HG03060 (cell line): Measurements from ENCODE around the gene PPM1L.

ENCODE experiments used
- ATAC-seq: cut with Tn5 transposase; IDR thresholded peaks from one replicate; pipeline ENCODE4 v1.9.1; 2021; ENCODE audit warnings: low read depth, moderate number of reproducible peaks; ENCODE audit not compliant: unreplicated experiment

PPM1L gene

GRCh38 chr3:160841455-160841854 is 85.4 kb downstream of the PPM1L start:
- ATAC-seq, result no peak

DNA sequence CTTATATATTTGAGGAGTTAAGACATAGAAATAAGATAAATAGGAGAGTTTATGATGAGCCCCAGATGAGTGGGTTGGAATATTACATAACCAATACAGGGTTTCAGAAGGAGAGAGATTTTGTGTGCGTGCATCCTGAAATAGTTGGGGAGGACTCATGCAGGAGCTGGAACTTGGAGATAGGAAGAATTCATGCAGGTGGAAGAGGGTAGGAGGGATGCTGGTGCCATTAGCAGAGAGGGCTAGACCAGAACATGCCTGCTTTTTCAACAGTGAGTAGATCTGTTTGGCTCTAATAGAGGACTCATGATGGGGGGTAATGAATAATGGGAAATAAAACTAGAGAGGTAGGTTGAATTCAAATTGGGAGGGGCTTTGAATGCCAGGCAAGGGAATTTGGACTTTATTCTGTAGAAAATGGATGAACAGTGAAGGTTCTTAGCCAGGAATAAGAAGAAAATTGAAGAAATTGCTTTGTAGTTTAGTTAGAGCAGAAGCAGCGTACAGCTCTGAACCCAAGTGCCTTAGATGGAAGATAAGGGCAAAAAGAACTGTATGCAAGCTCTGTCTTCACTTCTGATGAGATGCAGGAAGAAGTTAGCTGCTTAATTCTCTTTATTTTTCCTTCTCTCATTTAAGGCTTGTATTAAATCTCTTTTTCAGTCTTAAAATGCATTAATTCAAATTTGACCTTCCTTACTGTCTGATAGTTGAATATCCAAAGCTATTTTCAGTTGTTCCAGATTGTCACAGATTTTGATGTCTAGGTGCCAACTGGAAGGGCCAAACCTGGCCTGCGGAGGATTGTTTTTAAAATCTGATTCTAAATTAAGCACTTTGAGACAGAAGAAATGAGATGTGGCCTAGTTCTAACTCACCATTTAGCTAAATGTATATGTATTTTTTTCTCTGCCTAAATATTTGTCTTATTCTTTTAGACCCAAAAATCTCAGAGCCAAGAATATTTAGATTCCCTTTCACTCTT is 86.3 kb downstream of the PPM1L start:
- no peak for ATAC-seq

DNA sequence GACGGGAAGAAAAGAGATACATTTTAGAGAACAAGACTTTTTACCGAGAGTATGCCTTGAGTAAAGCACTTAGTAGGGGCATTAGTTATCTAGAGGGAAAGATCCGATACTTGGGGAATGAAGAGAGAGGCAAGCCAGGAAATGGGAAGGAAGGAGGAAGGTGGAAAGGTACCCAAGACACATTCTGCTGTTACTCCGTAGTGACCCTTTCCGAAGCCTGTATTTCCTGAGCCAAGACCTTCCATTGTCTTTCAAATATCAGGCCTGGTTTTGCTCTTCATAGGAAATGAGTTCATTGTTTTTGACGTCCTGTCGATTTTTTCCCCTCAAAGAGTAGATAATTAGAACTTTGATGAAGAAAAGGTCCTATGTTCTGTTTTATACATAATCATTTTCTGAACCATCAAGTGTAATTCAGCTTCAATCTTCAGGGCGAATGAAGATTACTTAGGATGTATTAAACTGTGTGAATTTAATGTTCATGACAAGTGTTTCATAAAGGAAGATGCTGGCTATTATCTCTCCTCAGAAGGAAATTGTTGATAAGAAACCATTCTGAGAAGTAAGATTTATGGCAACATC is 95.7 kb downstream of the PPM1L start:
- ATAC-seq, result no peak

- ATAC-seq, result no peak
Observed at GRCh38 chr3:160852856-160853255, 96.8 kb downstream of the PPM1L start.

DNA sequence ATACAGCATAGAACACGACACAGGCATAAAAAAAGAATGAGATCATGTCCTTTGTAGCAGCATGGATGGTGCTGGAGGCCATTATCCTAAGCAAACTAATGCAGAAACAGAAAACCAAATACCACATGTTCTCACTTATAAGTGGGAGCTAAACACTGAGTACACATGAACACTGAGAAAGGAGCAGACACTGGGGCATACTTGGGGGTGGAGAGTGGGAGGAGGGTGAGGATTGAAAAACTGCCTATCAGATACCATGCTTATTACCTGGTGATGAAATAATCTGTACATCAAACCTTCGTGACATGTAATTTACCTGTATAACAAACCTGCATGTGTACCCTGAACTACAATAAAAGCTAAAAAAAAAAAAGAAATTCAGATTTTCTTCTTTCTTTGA is 100.4 kb downstream of the PPM1L start:
- ATAC-seq, result no peak

GRCh38 chr3:160857476-160858119 is 101.6 kb downstream of the PPM1L start:
- no peak for ATAC-seq

DNA sequence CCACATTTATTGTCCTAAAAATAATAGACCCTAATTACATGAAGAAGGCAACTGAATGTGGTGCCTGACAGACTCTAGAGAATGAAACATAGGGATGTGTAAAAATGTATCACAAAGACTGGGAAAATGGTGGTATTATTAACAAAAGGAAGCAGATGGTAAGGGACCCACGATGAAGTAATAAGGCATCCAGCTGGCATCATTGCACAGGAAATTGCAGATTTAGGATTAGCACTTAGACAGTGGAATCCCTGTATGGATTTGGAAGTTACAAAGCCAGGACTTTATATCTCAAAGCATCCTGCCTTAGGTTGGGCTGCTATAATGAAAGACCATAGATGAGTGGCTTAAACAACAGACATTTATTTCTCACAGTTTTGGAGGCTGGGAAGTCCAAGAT is 104.3 kb downstream of the PPM1L start:
- ATAC-seq, result no peak

GRCh38 chr3:160869825-160870224 is 113.8 kb downstream of the PPM1L start:
- no peak for ATAC-seq

GRCh38 chr3:160870327-160870726 is 114.3 kb downstream of the PPM1L start:
- no peak for ATAC-seq

DNA sequence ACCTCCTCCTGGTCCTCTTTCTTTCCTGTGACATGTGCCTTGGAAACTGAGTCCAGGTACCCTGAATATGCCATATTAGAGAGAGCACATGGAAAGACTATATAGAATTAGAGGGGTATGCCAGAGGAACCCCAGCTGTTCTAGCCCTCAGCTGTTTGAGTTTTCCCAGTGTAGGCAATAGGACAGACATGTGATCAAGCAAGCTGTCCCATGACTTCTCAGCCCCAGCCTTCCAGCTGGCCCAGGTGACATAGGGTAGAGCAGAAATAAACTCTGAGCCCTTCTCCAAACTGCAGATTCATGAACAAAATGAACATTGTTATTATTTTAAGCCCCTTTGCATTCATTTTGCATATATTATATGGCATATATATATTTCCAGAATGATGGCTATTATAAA is 118.7 kb downstream of the PPM1L start:
- no peak for ATAC-seq

DNA sequence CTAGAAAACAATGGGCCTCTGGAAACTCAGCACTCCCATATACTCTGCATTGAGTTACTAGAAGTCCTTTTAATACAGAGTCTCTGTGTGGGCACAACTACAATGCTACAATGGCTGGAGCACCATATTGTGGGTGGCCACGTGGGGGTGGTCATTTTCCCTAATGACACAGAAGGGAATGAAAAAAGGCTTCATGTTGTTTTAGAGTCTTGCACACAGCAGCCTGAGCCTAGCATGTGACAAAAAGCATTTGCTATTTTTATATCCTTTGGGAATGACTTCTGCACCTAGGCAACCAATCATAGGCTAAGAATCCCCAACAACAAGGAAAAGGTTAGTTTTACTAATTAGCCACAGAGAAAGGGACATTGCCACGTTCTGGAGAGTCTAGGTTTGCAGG is 120.6 kb downstream of the PPM1L start:
- no peak for ATAC-seq

DNA sequence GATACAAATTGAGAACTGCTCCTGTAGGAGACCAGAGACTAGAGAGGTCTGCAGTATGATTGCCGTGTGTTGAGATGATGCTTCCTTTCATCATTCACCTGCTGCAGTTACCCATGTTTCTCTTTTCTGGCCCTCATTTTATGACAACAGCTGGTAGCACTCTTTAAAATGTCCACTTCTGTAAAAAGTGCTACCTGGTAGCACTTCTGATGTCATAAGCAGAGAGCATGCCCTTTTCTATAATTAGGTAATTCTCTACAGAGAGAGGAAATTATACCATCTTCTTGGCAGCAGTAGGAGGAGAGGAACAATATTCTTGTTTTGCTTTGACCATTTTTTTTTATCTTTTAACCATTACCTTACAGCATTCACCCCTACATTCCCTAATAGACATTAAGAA is 123.8 kb downstream of the PPM1L start:
- ATAC-seq, result no peak

GRCh38 chr3:160883373-160883772 is 127.3 kb downstream of the PPM1L start:
- no peak for ATAC-seq

GRCh38 chr3:160885791-160886286 is 129.8 kb downstream of the PPM1L start:
- no peak for ATAC-seq

DNA sequence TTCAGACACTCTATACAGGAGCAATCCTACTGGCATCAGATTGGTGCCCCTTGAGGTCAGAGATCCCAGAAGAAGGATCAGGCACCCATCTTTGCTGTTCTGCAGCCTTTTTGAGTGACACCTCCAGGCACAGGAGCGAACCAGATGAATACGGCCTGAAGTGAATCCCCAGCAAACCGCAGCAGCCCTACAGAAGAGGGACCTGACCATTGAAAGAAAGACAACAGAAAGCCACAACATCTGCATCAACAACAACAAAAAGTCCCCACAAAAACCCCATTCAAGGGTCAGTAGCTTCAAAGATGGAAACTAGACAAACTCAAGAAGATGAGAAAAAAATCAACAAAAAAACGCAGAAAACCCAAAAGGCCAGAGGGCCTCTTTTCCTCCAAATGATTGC is 130.4 kb downstream of the PPM1L start:
- peak; percentile 47 for ATAC-seq

DNA sequence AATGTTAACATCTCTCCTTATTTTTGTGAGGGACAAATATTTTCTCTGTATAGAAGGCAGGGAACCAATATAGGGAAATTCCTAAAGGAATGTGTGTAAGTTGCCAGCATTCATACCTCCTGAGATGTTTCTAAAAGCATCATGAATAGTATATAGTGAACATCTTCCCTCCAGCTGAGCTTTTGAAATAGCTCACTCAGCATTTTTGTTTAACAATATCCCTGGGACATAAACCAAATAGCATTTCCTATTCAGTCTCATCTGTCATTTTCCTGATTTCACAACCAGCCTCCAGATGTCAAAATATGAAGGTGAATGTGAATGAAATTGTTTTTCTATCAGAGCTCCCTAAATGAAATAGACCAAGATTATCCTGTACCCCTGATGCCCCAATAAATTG is 137.2 kb downstream of the PPM1L start:
- no peak for ATAC-seq

GRCh38 chr3:160904691-160905090 is 148.7 kb downstream of the PPM1L start:
- no peak for ATAC-seq

DNA sequence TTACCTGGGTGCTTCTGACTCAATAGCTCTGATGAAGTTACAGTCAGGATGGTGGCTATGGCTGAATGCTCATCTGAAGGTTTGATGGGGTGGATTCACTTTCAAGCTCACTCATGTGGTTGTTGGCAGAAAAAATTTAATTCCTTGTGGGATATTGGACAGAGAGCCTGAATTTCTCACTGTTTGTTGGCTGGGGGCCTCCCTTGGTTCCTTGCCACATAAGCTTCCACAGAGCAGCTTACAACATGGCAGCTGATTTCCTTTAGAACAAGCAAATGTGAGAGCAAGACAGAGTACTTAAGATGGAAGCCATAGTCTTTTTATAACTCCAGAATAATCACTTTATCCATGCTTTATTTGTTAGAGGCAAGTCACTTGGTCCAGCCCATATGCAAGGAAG is 150.6 kb downstream of the PPM1L start:
- ATAC-seq, result no peak

DNA sequence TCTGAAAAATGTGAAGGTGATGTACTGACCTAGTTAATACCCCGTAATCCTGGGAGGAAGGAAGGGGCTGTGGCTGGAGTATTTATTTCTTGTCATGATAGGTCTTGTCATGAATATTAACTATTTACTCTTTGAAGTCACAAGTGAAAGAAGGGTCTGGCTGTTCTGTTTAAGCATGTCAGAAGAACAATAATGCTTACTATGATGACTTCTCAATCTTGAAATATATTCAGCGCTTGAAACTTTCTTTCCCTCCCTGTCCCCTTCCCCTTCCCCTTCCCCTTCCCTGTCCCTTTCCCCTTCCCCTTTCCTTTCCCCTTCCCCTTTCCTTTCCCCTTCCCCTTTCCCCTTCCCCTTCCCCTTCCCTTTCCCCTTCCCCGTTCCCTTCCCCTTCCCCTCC is 153.9 kb downstream of the PPM1L start:
- no peak for ATAC-seq

GRCh38 chr3:160911411-160911810 is 155.4 kb downstream of the PPM1L start:
- no peak for ATAC-seq

- no peak for ATAC-seq
Observed at GRCh38 chr3:160916472-160916871, 160.4 kb downstream of the PPM1L start.
